HG03175 (cell line): ENCODE measurements around the gene SLC6A8.
"Not testable (repeated sequence)": the region's sequence is repeated elsewhere in the genome, so short reads cannot be mapped to it uniquely, and the experiment has no call there.

Experiments
- ATAC-seq: cut with Tn5 transposase; IDR thresholded peaks from one replicate; pipeline ENCODE4 v1.9.1; 2021; ENCODE audit warnings: mild to moderate bottlenecking, moderate library complexity; ENCODE audit not compliant: unreplicated experiment

The SLC6A8 gene

GRCh38 chrX:153671589-153672530 is 15.9 kb upstream of the SLC6A8 start:
- no peak for ATAC-seq

- no peak for ATAC-seq
Measured at GRCh38 chrX:153672531-153673427, 14.9 kb upstream of the SLC6A8 start.

GRCh38 chrX:153673428-153674218 is 14.1 kb upstream of the SLC6A8 start, which contains the start of gene PNCK:
Gene PNCK, minus strand, starts transcription at chrX:153673813. Its CDS starts 737 bp downstream, at chrX:153673076.
- ATAC-seq: no peak

GRCh38 chrX:153674219-153674851 is 13.4 kb upstream of the SLC6A8 start:
- no peak for ATAC-seq

- ATAC-seq: no peak
Measured at GRCh38 chrX:153681175-153681574, 6.6 kb upstream of the SLC6A8 start.

GRCh38 chrX:153683486-153683885 is 4.2 kb upstream of the SLC6A8 start:
- ATAC-seq: not testable (repeated sequence)

- no peak for ATAC-seq
Measured at GRCh38 chrX:153684467-153685155, 3.1 kb upstream of the SLC6A8 start.

- ATAC-seq: no peak
Measured at GRCh38 chrX:153685156-153685536, 2.6 kb upstream of the SLC6A8 start.

GRCh38 chrX:153685751-153686696 is 1.7 kb upstream of the SLC6A8 start:
- ATAC-seq: no peak

- no peak for ATAC-seq
Measured at GRCh38 chrX:153686711-153687110, 1.0 kb upstream of the SLC6A8 start.

GRCh38 chrX:153688071-153688470 is 345 bp downstream of the SLC6A8 start:
- ATAC-seq: no peak

GRCh38 chrX:153688506-153688905 is 780 bp downstream of the SLC6A8 start:
- ATAC-seq: no peak

GRCh38 chrX:153688911-153689590 is 1.3 kb downstream of the SLC6A8 start:
- ATAC-seq: no peak

GRCh38 chrX:153689654-153690465 is 2.1 kb downstream of the SLC6A8 start:
- no peak for ATAC-seq

GRCh38 chrX:153690466-153690865 is 2.7 kb downstream of the SLC6A8 start:
- no peak for ATAC-seq

- ATAC-seq: not testable (repeated sequence)
Measured at GRCh38 chrX:153691032-153691827, 3.5 kb downstream of the SLC6A8 start.
